Measurements from ENCODE around the gene PIEZO2.

Gene PIEZO2

DNA sequence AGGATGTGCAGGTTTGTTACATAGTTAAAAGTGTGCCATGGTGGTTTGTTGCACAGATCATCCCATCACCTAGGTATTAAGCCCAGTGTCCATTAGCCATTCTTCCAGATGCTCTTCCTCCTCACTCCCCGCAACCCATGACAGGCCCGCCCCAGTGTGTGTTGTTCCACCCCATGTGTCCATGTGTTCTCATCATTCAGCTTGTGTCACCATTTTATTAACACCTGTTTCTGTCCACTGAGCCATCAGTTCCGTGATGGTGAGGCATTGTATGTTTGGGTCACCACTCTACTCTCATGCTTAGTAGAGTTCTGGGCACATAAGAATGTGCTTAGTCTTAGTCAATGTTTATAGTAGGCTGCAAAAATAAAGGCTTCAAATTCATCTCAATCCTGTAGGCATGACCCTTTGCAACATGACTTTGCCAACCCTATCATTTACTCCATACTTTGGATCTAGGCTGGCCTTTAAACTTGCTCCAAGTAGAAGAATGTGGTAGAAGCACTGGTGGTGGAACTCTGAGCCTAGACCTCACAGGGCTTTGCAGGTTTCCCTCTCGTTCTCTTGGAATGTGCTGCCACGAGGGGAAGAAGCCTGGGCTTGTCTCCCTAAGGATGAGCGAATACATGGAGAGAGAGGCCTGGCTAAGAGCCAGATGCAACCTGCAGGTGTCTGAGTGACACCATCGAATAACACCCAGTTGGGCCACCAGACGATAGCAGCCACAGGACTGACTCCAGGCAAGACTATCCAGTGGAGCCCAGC is 462.0 kb downstream of the PIEZO2 start:
- no peaks in the 10 kb centered on the region for H3K36me3 ChIP-seq (ENCODE audit: control insufficient read depth, insufficient read depth, low read length)
- H3K4me1 ChIP-seq (ENCODE audit: control insufficient read depth, insufficient read depth, low read length, poor library complexity, severe bottlenecking), result no peaks in the 10 kb centered on the region
- H3K27ac ChIP-seq (ENCODE audit: low read depth, low read length, severe bottlenecking), result no peak overlapping the region
- H3K9me3 ChIP-seq (ENCODE audit: control insufficient read depth, low read length), result no peaks in the 10 kb centered on the region
- H3K4me3 ChIP-seq (ENCODE audit: extremely low read depth, insufficient read depth, low read length, poor library complexity, severe bottlenecking), result no peak overlapping the region
- WGBS, 2 experiments (ENCODE audit: insufficient coverage in 2 of 2), result 79 to 85% methylated on average over 5 to 6 of the region's 8 CpGs

GRCh38 chr18:10686308-10686707 is 463.1 kb downstream of the PIEZO2 start:
- Histone ChIP-seq H3K27ac (ENCODE audit: low read depth, low read length, severe bottlenecking) (no peak overlapping the region), H3K36me3 (ENCODE audit: control insufficient read depth, insufficient read depth, low read length) (no peaks in the 10 kb centered on the region), H3K4me3 (ENCODE audit: extremely low read depth, insufficient read depth, low read length, poor library complexity, severe bottlenecking) (no peak overlapping the region), H3K9me3 (ENCODE audit: control insufficient read depth, low read length) (no peaks in the 10 kb centered on the region), H3K4me1 (ENCODE audit: control insufficient read depth, insufficient read depth, low read length, poor library complexity, severe bottlenecking) (peaks cover 5% of the 10 kb centered on the region)
- 0% methylated on average over 1 of the region's 1 CpG for WGBS, 2 experiments (ENCODE audit: insufficient coverage in 2 of 2)

DNA sequence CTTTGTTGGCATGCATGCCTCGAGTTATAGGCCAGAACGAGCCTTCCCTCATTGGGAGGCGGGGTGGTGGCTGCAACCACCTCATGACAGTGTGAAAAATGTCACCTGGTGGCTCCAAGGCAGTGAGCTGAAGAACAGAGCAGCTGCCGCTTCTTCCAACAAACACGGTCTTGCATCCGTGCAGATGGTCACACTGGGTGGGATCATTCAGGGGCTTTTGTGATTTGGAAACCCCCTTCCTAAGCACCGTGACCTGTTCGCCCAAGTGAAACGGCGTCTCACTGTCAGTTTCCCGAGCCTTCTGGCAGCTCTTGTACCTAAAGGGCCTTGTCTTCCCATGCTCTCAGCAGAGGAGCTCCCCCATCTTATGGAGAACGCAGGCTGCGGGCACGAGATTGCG is 463.9 kb downstream of the PIEZO2 start:
- Histone ChIP-seq H3K9me3 (ENCODE audit: control insufficient read depth, low read length) (no peaks in the 10 kb centered on the region), H3K4me1 (ENCODE audit: control insufficient read depth, insufficient read depth, low read length, poor library complexity, severe bottlenecking) (peaks cover 9% of the 10 kb centered on the region), H3K36me3 (ENCODE audit: control insufficient read depth, insufficient read depth, low read length) (no peaks in the 10 kb centered on the region), H3K27ac (ENCODE audit: low read depth, low read length, severe bottlenecking) (no peak overlapping the region), H3K4me3 (ENCODE audit: extremely low read depth, insufficient read depth, low read length, poor library complexity, severe bottlenecking) (no peak overlapping the region)
- WGBS, 2 experiments (ENCODE audit: insufficient coverage in 2 of 2), result 84 to 89% methylated on average over 14 to 15 of the region's 15 CpGs

- 86 to 91% methylated on average over 5 to 6 of the region's 7 CpGs for WGBS, 2 experiments (ENCODE audit: insufficient coverage in 2 of 2)
- no peak overlapping the region for H3K27ac ChIP-seq (ENCODE audit: low read depth, low read length, severe bottlenecking)
- peaks cover 9% of the 10 kb centered on the region for H3K4me1 ChIP-seq (ENCODE audit: control insufficient read depth, insufficient read depth, low read length, poor library complexity, severe bottlenecking)
- H3K36me3 ChIP-seq (ENCODE audit: control insufficient read depth, insufficient read depth, low read length), result no peaks in the 10 kb centered on the region
- no peak overlapping the region for H3K4me3 ChIP-seq (ENCODE audit: extremely low read depth, insufficient read depth, low read length, poor library complexity, severe bottlenecking)
- no peaks in the 10 kb centered on the region for H3K9me3 ChIP-seq (ENCODE audit: control insufficient read depth, low read length)
Observed at GRCh38 chr18:10682368-10682714, 467.0 kb downstream of the PIEZO2 start.

DNA sequence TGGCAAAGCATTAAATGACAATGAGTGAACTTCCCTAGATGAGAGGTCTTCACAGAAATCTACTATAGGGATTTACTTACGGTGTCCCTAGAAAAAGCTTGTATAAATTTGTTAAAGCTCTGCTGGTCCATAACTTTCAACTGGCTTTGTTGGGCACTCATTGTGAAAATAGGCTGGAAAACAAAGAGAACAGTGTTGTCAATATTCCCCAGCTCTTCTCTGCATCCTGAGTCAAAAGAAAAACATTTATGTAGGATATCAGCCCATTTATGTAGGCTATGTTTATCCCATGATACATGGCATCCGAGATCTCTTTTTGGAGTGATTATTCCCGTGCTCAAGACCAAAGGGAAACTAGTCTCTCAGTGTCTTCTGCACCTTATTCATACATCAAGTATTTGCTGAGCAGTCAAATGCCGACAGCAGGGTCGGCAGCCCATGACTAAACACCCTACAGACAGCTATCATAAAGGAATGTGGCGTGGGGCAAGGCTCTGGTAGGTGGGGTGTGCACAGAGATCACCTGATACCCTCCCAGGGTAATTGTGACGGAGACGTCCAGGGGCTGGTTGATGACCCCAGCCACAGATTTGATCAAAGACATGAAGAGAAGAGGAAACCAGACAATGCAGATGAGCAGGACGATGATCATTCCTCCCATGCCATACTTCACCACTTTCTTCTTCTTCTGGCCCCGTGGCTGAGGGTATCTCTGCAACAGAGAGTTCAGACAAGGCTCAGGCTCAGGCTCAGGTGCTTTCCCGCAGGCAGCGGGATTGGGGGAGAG is 467.6 kb downstream of the PIEZO2 start:
- 87 to 95% methylated on average over 4 to 5 of the region's 12 CpGs for WGBS, 2 experiments (ENCODE audit: insufficient coverage in 2 of 2)
- no peak overlapping the region for H3K4me3 ChIP-seq (ENCODE audit: extremely low read depth, insufficient read depth, low read length, poor library complexity, severe bottlenecking)

DNA sequence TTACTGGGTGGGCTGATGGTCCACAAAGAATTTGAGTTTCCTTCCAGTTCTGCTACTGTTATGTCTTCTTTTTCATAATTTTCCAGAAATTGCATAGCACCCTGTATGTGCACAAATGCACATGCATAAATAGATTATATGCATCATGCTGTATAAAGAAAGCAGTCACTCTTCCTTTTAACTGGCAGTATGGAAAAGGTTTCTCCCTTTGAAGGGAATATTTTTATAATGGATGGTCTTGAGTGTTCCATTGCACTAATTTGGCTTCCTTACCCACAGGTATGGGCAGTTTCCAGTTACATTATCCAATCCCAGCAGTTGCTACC is 469.1 kb downstream of the PIEZO2 start:
- H3K4me3 ChIP-seq (ENCODE audit: extremely low read depth, insufficient read depth, low read length, poor library complexity, severe bottlenecking), result no peak overlapping the region
- H3K4me1 ChIP-seq (ENCODE audit: control insufficient read depth, insufficient read depth, low read length, poor library complexity, severe bottlenecking), result peaks cover 9% of the 10 kb centered on the region
- H3K9me3 ChIP-seq (ENCODE audit: control insufficient read depth, low read length), result no peaks in the 10 kb centered on the region
- no peak overlapping the region for H3K27ac ChIP-seq (ENCODE audit: low read depth, low read length, severe bottlenecking)
- no peaks in the 10 kb centered on the region for H3K36me3 ChIP-seq (ENCODE audit: control insufficient read depth, insufficient read depth, low read length)

More for the DNA sequence above, 467.6 kb downstream of the PIEZO2 start:
- Histone ChIP-seq H3K9me3 (ENCODE audit: control insufficient read depth, low read length) (no peaks in the 10 kb centered on the region), H3K27ac (ENCODE audit: low read depth, low read length, severe bottlenecking) (no peak overlapping the region), H3K4me1 (ENCODE audit: control insufficient read depth, insufficient read depth, low read length, poor library complexity, severe bottlenecking) (peaks cover 9% of the 10 kb centered on the region), H3K36me3 (ENCODE audit: control insufficient read depth, insufficient read depth, low read length) (no peaks in the 10 kb centered on the region)

DNA sequence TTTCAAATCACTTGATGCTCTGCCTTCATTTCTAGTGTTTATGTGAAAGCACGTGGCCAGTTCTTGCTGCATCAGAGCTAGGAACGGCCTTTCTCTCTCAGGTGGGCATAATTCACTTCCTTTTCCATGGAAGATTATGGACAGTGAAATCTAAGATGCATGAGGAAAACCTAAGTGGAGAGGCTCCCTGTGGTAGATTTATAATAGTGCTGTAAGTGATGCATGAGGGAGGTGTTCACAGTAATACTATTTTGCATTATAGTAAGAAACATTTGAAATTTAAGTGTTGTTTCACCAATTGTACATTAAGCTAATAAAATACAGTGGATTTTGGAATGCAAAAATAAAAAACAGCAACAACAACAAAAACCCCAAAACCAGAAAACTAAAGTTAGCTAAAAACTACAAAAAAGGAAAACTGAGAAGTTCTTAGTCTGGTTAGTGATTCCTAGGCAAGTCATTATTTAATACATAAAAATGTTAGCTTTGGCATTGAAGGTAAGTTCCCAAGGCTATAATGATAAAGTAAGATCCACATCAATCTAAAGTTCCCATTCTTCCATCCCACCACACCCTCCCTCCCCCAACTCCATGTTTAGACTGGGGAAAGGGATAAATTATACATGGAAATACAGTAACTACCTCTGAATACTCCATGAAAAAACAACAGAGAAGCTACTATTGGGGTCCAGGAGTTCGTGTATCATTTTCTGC is 469.7 kb downstream of the PIEZO2 start:
- H3K27ac ChIP-seq (ENCODE audit: low read depth, low read length, severe bottlenecking), result no peak overlapping the region
- WGBS, 2 experiments (ENCODE audit: insufficient coverage in 2 of 2), result 88 to 96% methylated on average over 3 of the region's 3 CpGs
- H3K4me1 ChIP-seq (ENCODE audit: control insufficient read depth, insufficient read depth, low read length, poor library complexity, severe bottlenecking), result peaks cover 9% of the 10 kb centered on the region
- H3K4me3 ChIP-seq (ENCODE audit: extremely low read depth, insufficient read depth, low read length, poor library complexity, severe bottlenecking), result no peak overlapping the region
- H3K9me3 ChIP-seq (ENCODE audit: control insufficient read depth, low read length), result no peaks in the 10 kb centered on the region
- no peaks in the 10 kb centered on the region for H3K36me3 ChIP-seq (ENCODE audit: control insufficient read depth, insufficient read depth, low read length)

- Histone ChIP-seq H3K27ac (ENCODE audit: low read depth, low read length, severe bottlenecking) (no peak overlapping the region), H3K4me1 (ENCODE audit: control insufficient read depth, insufficient read depth, low read length, poor library complexity, severe bottlenecking) (no peaks in the 10 kb centered on the region), H3K4me3 (ENCODE audit: extremely low read depth, insufficient read depth, low read length, poor library complexity, severe bottlenecking) (no peak overlapping the region), H3K36me3 (ENCODE audit: control insufficient read depth, insufficient read depth, low read length) (no peaks in the 10 kb centered on the region), H3K9me3 (ENCODE audit: control insufficient read depth, low read length) (no peaks in the 10 kb centered on the region)
- 72% methylated on average over 2 of the region's 4 CpGs; no CpG with 5 or more reads in 1 of the 2 experiments for WGBS, 2 experiments (ENCODE audit: insufficient coverage in 2 of 2)
Observed at GRCh38 chr18:10671441-10671840, 477.9 kb downstream of the PIEZO2 start.

- Histone ChIP-seq H3K36me3 (ENCODE audit: control insufficient read depth, insufficient read depth, low read length) (no peaks in the 10 kb centered on the region), H3K4me1 (ENCODE audit: control insufficient read depth, insufficient read depth, low read length, poor library complexity, severe bottlenecking) (no peaks in the 10 kb centered on the region), H3K4me3 (ENCODE audit: extremely low read depth, insufficient read depth, low read length, poor library complexity, severe bottlenecking) (no peak overlapping the region), H3K9me3 (ENCODE audit: control insufficient read depth, low read length) (no peaks in the 10 kb centered on the region), H3K27ac (ENCODE audit: low read depth, low read length, severe bottlenecking) (no peak overlapping the region)
- WGBS, 2 experiments (ENCODE audit: insufficient coverage in 2 of 2), result 92 to 93% methylated on average over 5 of the region's 5 CpGs
Observed at GRCh38 chr18:10670856-10671255, 478.5 kb downstream of the PIEZO2 start.

DNA sequence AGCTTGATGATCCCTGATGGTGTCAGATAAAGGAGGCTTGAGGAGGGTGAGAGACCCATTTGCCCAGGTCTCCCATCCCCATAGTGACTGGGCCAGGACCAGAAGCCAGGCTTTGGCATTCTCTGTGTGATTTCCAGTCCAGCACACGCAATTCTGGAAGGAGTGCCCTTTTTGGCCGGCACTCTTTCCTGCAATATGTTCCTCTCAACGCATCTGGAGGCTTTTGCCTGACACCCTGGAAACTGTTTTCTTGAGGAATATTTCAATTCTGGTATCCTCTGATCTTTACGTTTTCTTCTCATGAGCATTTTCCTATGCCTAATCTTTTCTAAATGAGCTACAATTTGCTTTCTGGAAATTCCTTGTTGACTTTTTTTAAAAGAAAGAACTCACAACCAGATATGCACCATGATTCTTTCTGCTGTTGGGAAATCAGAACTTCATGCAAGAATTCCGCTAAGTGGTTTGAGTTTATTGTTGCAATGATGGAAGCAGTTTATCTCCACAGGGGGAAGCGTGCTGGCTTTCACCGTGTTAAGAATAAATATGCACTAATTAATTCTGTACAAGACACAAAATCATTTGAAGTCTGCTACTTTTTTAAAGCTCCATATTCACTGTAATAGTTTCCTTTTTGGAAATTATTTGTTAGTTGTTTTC is 479.8 kb downstream of the PIEZO2 start:
- Histone ChIP-seq H3K9me3 (ENCODE audit: control insufficient read depth, low read length) (no peaks in the 10 kb centered on the region), H3K4me1 (ENCODE audit: control insufficient read depth, insufficient read depth, low read length, poor library complexity, severe bottlenecking) (no peaks in the 10 kb centered on the region), H3K4me3 (ENCODE audit: extremely low read depth, insufficient read depth, low read length, poor library complexity, severe bottlenecking) (no peak overlapping the region), H3K27ac (ENCODE audit: low read depth, low read length, severe bottlenecking) (no peak overlapping the region), H3K36me3 (ENCODE audit: control insufficient read depth, insufficient read depth, low read length) (no peaks in the 10 kb centered on the region)
- WGBS, 2 experiments (ENCODE audit: insufficient coverage in 2 of 2), result 91 to 100% methylated on average over 2 to 5 of the region's 7 CpGs

Measured in mesodermal cell (in vitro differentiated cells).